NCI-H146 (cell line): ENCODE data around the gene FSIP1.

ENCODE experiments used
- DNase-seq: peaks from one replicate; lab custom pipeline; 2025; lab: John Stamatoyannopoulos, UW

FSIP1 gene

DNA sequence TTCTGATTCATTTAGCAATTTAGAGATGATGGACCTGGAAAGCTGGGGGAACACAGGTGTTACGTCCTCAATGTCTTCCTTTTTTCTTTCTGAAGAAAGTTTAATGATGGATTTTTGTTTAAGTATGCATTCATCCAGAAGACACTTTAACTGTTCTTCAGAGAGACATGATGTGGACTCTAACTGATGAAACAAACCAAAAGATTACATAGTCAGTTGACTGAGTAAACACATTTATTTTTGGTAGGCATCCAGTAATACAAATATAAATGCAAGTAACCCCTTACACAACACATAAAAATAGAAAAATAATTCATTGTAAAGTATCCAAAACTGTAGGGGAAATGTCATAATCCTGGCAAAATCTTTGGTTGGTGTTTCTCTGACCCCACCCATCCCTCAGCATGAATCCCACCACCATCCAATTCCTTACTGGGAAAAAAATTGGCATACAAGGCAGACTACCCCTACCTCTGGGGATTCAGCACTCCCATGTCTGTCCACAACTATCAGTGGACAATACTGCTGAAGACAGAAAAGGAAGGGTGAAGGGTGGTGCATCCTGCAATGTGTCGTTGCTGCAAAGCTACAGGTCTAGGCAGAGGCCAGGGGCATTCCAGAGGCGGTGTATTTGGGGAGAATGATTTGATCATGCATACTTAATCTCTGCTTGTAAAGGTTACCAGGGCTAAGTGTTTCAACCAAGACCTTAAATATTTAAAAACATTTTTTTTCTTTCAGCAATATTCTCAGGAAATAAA is 164.4 kb downstream of the FSIP1 start:
- DNase-seq: no peak

DNA sequence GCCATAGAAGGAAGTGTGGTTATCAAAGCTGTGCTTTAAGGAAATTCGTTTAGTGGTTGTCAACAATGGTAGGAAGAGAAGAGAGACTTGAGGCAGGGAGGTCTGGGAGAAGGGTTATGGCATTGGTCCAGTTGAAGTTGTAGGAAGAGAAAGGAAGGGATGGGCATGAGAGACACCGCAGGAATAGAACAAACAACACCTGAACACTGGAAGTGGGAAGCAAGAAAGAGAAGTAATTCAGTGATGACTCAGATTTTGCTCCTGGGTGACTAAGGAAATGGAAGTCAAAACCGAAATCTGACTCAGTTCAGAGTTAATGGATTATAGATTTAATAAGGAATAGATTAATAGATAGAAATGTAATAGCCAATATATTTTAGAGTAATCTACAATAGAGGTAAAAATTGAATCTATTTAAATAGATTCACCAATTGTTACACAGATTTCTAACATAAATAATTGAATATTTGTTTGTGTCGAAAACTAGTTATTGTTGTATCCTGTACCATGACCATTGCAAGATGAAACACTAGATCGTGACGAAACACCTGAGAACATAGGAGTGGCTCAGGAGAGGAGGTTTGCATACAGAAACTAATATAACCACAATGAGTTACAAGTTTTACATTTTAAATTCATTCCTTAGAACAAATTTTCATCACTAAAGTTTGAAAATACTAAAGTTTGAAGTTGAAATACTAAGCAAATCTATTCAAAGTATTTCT is 165.7 kb downstream of the FSIP1 start:
- DNase-seq: no peak

DNA sequence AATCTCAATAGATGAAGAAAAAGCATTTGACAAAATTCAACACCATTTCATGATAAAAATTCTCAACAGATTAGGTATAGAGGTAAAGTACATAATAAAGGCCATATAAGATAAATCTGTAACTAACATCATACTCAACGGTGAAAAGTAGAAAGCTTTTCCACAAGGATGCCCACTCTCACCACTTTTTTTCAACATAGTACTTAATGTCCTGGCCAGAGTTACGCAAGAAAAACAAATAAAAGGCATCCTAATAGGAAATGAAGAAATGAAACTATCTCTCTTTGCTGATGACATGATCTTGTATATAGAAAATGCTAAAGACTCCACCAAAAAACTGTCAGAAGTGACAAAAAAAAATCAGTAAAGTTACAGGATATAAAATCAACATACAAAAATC is 168.8 kb downstream of the FSIP1 start:
- DNase-seq: no peak

DNA sequence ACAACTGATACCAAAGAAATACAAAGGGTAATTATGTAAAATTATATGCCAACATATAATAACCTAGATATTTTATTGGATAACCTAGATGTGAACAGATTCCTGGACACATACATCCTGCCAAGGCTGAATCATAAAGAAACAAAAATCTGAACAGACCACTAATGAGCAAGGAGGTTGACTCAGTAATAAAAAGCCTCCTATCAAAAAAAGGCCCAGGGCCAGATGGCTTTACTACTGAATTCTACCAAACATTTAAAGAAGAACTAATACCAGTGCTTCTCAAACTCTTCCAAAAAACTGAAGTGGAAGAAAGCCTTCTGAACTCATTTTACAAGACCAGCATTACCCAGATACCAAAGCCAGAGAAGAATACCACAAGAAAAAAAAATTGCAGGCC is 169.4 kb downstream of the FSIP1 start:
- DNase-seq: no peak

DNA sequence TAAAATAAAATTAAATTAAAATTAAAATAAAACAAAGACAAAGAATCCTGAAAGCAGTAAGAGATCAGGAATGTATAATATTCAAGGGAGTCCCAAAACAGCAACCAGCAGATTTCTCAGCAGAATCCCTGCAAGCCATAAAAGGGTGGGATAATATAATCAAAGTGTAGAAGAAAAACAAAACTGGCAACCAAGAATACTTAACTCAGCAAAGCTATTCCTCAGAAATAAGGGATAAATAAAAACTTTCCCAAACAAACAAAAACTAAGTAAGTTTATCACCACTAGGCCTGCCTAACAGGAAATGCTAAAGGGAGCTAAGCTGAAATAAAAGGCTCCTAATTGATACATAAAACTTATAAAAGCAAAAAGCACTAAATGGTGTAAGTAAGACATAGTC is 172.0 kb downstream of the FSIP1 start:
- DNase-seq: no peak

DNA sequence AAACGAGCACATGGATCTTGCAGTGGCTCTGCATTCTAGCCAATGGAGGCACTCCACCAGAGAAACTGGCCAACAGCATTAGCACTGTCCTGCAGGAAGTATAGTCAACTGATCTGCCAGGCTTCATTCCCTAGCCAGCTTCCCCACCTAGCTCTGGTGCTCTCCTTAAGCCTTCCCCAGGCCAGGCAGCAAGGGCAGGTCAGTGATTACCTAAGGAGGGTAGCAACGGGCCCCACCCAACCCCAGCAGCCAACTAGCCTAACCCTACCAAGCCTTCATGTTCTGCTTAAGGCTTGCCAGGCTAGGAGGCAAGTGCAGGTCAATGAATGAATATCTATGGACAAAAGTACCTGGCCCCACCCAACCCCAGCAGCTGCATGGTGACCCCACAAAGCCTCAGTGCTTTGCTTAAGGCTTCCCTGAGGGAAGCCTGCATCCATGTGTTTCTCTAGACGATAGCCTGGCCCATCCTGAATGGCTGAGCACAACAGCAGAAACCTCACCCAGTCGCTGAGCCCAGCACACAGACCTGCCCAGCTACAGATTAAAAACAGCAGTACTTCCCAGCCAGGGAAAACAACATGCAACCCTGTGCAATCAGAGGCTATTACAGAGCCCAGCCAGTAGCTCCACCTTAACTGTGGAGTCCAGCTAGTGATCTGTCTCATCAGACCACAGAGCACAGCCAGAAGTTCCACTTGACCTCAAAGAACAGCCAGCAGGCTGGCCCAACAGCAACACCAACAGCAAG is 173.3 kb downstream of the FSIP1 start:
- DNase-seq: no peak

DNA sequence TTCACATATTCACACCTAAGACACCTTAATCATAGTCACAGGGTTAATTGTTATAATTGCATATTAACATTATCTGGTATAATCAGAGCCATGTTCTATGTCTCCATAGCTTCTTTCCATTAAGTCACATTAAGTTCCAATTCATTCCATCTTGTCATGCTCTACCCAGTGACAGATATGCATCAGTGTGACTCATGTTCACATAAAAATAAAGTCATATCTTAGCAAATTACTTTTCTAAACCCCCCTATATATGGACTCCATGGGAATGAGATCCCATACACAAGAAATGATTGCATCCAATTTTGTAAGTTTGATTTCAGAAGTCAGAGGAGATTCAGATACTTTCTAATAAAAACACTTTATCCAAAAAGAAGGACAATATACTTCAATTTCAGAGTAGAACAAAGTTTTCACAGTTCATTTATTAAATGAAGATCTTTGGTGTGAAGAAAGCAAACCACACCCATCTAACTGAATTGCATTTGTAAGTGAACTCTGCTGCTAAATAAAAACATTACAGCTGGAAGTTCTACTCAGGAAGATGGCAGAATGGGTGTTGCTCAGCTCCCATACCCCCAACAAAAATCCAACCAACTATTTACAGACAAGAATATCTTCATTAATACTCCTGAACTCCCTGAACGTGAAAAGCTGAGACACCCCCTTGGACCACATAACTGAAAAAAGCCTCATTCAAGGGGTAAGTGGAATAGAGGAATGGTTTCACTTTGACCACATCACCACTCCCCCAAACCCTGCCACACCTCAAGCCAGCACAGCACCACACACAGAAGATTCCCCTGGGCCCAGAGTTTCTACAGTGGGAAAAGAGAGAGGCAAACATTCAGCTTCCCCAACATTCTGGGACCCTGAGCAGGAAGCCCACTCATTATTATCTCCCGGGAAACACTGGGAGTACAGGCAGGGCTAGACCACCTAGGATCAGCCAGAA is 174.2 kb downstream of the FSIP1 start:
- no peak for DNase-seq

DNA sequence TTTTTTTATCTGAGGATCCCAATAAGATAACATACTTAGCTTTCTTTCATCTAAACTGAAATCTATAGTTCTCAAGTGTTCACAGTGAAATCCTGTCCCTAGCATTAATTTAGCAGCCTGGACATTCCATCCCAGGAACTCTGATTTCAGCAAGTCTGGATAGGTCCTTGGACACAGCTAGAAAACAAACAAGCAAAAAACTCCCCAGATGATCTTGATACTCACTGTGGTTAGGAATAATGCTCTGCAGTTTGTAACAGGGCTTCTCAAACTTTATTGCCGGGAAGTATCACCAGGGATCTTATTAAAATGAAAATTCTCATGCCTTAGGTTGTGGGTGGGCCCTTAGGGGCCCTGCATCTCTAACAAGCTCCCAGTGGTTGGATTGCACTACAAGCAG is 177.5 kb downstream of the FSIP1 start:
- DNase-seq: no peak

DNA sequence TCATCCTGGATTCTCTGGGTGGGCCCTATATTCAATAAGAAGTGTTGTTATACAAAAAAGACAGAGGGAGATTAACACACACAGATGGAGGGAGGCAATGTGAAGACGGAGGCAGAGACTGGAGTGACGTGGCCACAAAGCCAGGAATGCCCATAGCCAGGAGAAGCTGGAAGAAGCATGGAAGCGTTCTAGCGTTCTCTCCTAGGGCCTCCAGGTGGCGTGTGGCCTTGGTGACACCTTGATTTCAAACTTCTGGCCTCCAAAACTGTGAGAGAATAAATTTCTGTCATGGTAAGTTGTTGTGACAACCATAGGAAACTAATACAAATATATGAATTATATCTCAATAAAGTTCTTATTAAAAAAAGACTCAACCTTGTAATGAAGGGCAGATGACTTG is 180.5 kb downstream of the FSIP1 start:
- no peak for DNase-seq

DNA sequence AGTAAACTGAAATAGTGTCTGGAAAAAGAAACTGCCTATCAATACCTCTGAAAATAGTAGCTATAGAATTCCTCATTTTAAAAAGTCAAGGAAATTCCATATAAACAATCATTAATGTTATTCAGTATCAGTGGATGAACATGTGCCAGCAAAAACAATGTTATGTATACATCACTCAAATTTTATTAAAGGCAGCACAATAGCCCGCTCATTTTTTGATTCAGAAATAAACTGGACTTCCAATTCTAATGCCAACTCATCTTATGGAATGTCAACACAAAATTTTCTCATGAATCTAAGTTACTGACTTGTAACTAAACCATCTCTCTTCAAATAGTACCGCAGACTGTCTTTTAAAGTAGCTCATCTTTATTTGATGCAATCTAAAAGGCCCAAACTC is 182.8 kb downstream of the FSIP1 start:
- DNase-seq: no peak

DNA sequence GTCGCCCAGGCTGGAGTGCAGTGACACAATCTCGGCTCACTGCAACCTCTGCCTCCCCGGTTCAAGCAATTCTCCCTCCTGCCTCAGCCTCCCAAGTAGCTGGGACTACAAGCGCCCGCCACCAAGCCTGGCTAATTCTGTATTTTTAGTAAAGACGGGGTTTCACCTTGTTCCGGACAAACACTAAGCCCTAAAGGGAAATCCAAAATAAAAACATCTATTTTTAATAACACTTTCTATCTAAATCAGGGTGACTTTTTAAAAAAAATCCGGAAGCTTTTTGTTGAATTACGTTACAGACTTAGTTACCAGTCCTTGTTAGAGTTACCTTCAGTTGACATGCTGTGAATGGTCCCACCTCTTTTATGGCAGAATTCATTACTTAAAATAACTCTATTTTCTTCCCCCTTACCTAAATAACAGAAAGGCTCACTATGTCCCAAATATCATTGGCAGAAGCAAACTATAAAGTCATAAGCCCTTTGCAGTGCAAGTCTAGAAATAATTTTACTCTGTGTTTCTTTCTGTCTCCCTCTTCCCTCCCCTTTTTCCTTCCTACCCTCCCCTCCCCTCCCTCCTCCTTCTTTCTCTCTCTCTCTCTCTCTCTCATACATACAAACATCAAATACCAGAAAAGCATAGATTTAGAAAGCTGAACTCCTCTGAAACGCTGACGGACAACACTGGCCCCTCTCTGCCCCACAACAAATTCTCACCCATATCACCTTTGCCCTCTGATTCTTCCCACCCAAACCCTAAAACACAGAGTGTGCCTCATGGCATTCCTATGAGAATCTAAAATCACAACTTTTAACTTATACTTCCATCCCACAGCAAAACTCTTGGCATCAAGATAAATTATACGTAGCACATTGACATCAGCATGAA is 183.4 kb downstream of the FSIP1 start:
- DNase-seq: no peak

DNA sequence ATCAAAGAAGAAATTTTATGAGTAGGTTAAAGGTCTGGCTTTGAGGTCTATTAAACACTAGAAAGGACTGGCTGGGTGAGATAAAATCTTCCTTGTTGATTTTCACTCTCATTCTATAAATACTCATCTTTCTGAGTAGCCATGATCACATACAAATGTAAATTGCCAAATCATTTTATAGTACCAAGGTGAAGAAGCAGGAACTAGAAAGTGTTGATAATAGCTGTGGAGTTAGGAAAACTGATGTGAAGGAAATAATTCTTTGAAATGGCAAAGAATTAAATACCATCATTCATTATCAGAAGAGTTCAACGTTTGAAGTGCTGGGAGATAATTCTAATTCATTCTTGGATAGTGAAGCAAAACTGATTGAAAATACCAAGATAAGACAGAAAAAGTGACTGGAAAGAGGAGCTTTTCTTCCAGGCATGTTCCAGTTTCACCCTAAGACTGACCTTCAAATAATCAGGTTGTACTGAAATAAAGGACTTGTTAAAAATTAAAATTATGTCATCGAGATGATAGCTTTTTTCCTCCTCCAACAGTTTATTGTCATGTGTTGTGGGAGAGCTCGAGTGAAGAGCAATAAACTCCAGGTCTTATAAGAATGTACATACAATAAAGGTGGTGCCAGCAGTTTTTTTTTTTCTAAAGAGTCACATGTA is 184.3 kb downstream of the FSIP1 start:
- DNase-seq: no peak

DNA sequence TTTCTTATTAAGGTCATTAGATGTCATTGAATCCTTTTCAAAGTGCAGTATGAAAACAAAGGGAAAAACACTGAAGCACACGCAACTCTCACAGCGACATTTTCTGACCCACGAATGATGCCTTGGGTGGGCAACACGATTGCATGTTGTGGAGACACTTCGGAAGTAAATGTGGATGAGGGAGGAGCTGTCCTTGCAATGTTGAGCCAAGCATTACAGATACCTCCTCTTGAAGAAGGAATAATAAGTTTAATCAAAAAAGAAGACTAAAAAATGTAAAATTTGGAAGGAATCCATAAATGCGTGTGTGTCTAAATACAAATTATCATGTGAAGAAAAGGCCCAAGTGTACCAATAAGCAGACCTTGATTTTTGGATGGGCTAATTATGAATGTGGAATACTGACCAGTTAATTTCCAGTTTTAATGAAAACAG is 184.9 kb downstream of the FSIP1 start:
- DNase-seq: no peak

DNA sequence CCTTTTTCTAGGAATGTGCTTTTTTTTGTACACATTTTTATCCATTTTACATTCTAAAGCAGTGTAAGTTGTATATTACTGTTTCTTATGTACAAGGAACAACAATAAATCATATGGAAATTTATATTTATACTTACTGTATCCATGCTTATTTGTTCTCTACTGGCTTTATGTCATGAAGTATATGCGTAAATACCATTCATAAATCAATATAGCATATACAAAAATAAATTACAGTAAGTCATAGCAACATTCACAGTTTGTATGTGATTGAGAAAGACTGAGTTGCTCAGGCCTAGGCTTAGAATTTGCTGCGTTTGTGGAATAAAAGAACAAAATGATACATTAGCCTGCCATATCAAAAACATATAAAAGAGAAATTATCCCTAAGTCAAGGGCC is 185.3 kb downstream of the FSIP1 start:
- DNase-seq: no peak

DNA sequence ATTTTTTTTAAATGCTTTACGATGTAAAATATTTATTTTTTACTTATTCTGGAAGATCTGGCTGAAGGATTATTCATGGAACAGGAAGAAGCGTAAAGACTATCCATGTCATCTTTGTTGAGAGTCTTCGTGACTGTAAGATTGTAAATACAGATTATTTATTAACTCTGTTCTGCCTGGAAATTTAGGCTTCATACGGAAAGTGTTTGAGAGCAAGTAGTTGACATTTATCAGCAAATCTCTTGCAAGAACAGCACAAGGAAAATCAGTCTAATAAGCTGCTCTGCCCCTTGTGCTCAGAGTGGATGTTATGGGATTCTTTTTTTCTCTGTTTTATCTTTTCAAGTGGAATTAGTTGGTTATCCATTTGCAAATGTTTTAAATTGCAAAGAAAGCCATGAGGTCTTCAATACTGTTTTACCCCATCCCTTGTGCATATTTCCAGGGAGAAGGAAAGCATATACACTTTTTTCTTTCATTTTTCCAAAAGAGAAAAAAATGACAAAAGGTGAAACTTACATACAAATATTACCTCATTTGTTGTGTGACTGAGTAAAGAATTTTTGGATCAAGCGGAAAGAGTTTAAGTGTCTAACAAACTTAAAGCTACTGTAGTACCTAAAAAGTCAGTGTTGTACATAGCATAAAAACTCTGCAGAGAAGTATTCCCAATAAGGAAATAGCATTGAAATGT is 186.1 kb downstream of the FSIP1 start:
- no peak for DNase-seq

DNA sequence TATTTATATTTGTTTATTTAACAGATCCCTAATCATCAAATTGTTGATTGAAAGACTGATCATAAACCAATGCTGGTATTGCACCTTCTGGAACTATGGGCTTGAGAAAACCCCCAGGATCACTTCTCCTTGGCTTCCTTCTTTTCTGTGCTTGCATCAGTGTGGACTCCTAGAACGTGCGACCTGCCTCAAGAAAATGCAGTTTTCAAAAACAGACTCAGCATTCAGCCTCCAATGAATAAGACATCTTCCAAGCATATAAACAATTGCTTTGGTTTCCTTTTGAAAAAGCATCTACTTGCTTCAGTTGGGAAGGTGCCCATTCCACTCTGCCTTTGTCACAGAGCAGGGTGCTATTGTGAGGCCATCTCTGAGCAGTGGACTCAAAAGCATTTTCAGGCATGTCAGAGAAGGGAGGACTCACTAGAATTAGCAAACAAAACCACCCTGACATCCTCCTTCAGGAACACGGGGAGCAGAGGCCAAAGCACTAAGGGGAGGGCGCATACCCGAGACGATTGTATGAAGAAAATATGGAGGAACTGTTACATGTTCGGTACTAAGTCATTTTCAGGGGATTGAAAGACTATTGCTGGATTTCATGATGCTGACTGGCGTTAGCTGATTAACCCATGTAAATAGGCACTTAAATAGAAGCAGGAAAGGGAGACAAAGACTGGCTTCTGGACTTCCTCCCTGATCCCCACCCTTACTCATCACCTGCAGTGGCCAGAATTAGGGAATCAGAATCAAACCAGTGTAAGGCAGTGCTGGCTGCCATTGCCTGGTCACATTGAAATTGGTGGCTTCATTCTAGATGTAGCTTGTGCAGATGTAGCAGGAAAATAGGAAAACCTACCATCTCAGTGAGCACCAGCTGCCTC is 187.1 kb downstream of the FSIP1 start:
- no peak for DNase-seq

DNA sequence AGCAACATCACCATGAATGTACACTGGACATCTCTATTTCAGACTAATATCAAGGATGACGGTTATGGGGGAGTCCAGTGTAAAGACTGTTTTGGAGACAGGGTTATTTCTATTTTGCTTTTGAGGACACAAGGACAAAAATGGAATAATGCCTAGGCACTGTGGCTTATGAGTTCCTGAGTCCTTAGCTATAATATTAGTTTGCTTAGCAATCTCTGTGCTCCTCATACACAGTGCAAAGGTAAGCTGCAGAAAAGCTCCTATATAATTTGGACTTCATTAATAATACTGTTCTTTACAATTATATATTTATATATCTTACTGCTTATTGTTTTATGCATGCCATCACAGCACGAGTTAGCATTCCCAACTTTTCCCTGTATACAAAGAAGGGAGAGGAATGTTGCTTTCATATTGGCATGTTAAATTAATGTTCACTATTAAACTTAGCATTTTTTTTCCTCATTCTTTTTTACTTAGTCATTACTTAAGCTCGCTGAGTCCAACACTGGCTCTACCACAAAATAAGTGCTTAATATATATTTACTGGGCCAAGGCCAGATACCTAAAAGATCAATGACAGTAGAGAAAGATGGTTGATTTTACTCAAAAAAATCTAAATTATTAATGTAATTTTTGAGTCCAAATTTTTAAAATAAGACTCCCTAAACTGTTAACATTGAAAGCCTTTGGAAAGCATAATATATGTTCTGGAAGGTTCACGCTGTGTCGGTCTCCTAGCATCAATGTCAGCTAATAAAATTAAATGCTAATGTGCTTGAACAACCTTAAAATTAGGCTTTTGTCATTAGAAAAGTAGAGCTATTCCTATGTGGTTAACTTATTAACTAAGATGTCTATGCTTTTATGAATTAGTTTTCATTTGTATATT is 187.9 kb downstream of the FSIP1 start:
- DNase-seq: no peak
